DMS153 (cell line): ENCODE data around the gene RDH11.
A peak's percentile ranks its signal among the peaks of the same experiment; 100 is the strongest.

Source experiments
- DNase-seq: peaks from one replicate; lab custom pipeline; 2025; lab: John Stamatoyannopoulos, UW

Gene RDH11

GRCh38 chr14:67650151-67650550, 45.4 kb downstream of the RDH11 start:
- DNase-seq: no peak

- DNase-seq: no peak
Observed at GRCh38 chr14:67646131-67646530, 49.4 kb downstream of the RDH11 start.

- no peak for DNase-seq
Observed at GRCh38 chr14:67645414-67645813, 50.1 kb downstream of the RDH11 start.

- no peak for DNase-seq
Observed at GRCh38 chr14:67644428-67644827, 51.1 kb downstream of the RDH11 start.

GRCh38 chr14:67643713-67644112, 51.9 kb downstream of the RDH11 start:
- DNase-seq: no peak

GRCh38 chr14:67641902-67642749, 53.4 kb downstream of the RDH11 start:
- no peak for DNase-seq

GRCh38 chr14:67641480-67641879, 54.1 kb downstream of the RDH11 start:
- no peak for DNase-seq

GRCh38 chr14:67638642-67639041, 56.9 kb downstream of the RDH11 start:
- no peak for DNase-seq

GRCh38 chr14:67636361-67636919, 59.1 kb downstream of the RDH11 start:
- peak; percentile 80 for DNase-seq

- DNase-seq: no peak
Observed at GRCh38 chr14:67633451-67634147, 62.0 kb downstream of the RDH11 start.

GRCh38 chr14:67630938-67631337, 64.6 kb downstream of the RDH11 start:
- no peak for DNase-seq

- DNase-seq: no peak
Observed at GRCh38 chr14:67630186-67630585, 65.4 kb downstream of the RDH11 start.

GRCh38 chr14:67627519-67627918, 68.0 kb downstream of the RDH11 start:
- no peak for DNase-seq
